ENCODE results near the gene PLCB1.

PLCB1 gene

DNA sequence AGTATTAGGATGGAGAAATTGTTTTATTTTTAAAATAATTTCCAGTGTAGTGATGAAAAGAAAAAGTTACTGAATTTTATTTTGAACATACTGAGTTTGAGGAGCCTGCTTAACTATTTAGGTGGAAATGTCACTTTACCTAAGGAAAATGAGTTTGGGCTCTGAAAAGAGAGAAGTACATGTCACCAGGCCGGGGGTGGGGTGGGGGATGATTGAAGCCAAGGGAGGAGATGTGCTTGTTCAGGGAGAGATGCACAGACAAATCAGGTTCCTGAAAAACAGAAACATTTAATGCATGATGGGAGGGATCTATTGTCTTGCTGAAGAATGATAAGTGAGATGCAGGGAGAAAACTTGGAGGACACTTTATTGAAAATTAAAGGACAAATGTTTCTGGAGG is 71.3 kb downstream of the PLCB1 start:
- TF ChIP-seq, protein P1, sequence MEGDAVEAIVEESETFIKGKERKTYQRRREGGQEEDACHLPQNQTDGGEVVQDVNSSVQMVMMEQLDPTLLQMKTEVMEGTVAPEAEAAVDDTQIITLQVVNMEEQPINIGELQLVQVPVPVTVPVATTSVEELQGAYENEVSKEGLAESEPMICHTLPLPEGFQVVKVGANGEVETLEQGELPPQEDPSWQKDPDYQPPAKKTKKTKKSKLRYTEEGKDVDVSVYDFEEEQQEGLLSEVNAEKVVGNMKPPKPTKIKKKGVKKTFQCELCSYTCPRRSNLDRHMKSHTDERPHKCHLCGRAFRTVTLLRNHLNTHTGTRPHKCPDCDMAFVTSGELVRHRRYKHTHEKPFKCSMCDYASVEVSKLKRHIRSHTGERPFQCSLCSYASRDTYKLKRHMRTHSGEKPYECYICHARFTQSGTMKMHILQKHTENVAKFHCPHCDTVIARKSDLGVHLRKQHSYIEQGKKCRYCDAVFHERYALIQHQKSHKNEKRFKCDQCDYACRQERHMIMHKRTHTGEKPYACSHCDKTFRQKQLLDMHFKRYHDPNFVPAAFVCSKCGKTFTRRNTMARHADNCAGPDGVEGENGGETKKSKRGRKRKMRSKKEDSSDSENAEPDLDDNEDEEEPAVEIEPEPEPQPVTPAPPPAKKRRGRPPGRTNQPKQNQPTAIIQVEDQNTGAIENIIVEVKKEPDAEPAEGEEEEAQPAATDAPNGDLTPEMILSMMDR (IDR thresholded peaks at IDR 0.05; ENCODE audit: extremely low read depth, missing control alignments) = no peak
- no peak for DNase-seq (ENCODE audit: low spot score)

- DNase-seq (ENCODE audit: low spot score) = no peak
- TF ChIP-seq, protein P1 (IDR thresholded peaks at IDR 0.05; ENCODE audit: extremely low read depth, missing control alignments) = no peak
These were observed 73.9 kb downstream of the PLCB1 start for GRCh38 chr20:8205996-8206395.

GRCh38 chr20:8208226-8208625 is 76.2 kb downstream of the PLCB1 start:
- DNase-seq (ENCODE audit: low spot score) = no peak
- TF ChIP-seq, protein P1 (IDR thresholded peaks at IDR 0.05; ENCODE audit: extremely low read depth, missing control alignments) = no peak

- TF ChIP-seq, protein P1 (IDR thresholded peaks at IDR 0.05; ENCODE audit: extremely low read depth, missing control alignments) = no peak
- peak; percentile 13 for DNase-seq (ENCODE audit: low spot score)
These were observed 77.0 kb downstream of the PLCB1 start for GRCh38 chr20:8209061-8209460.

GRCh38 chr20:8210749-8211148 is 78.7 kb downstream of the PLCB1 start:
- TF ChIP-seq, protein P1 (IDR thresholded peaks at IDR 0.05; ENCODE audit: extremely low read depth, missing control alignments) = no peak
- no peak for DNase-seq (ENCODE audit: low spot score)

GRCh38 chr20:8212286-8212685 is 80.2 kb downstream of the PLCB1 start:
- no peak for DNase-seq (ENCODE audit: low spot score)
- TF ChIP-seq, protein P1 (IDR thresholded peaks at IDR 0.05; ENCODE audit: extremely low read depth, missing control alignments) = no peak

- TF ChIP-seq, protein P1 (IDR thresholded peaks at IDR 0.05; ENCODE audit: extremely low read depth, missing control alignments) = no peak
- DNase-seq (ENCODE audit: low spot score) = no peak
These were observed 81.2 kb downstream of the PLCB1 start for GRCh38 chr20:8213270-8213669.

All from GM20000 (cell line).